Ramos (cell line): ENCODE data around the gene SVOPL.

Experiments used
- in situ Hi-C: fragments of 300-500 bp; cut with MboI; formaldehyde crosslinking; loops from one replicate; pipeline ENCODE4 v1.14.3; 2022; ENCODE audit warnings: low sequenced_read_pairs; ENCODE audit not compliant: unreplicated experiment

Gene SVOPL

GRCh38 chr7:138618506-138618905 is 82.7 kb downstream of the SVOPL start:
- in situ Hi-C loops, result no loop called here

GRCh38 chr7:138616085-138616484 is 85.1 kb downstream of the SVOPL start:
- in situ Hi-C loops, result no loop called here

- in situ Hi-C loops, result no loop called here
These were observed 87.5 kb downstream of the SVOPL start for GRCh38 chr7:138613630-138614029.

GRCh38 chr7:138610671-138611170 is 90.4 kb downstream of the SVOPL start:
- in situ Hi-C loops, result no loop called here

GRCh38 chr7:138608275-138608674 is 92.9 kb downstream of the SVOPL start:
- in situ Hi-C loops, result no loop called here

- in situ Hi-C loops, result no loop called here
These were observed 93.7 kb downstream of the SVOPL start for GRCh38 chr7:138607216-138608126.

- in situ Hi-C loops, result no loop called here
These were observed 94.9 kb downstream of the SVOPL start for GRCh38 chr7:138606236-138606635.

GRCh38 chr7:138603549-138604318 is 97.4 kb downstream of the SVOPL start:
- in situ Hi-C loops, result no loop called here

- in situ Hi-C loops, result no loop called here
These were observed 98.7 kb downstream of the SVOPL start for GRCh38 chr7:138602451-138602850.

- in situ Hi-C loops, result no loop called here
These were observed 105.7 kb downstream of the SVOPL start for GRCh38 chr7:138595454-138595853.

GRCh38 chr7:138590154-138590553 is 111.0 kb downstream of the SVOPL start:
- in situ Hi-C loops, result no loop called here

- in situ Hi-C loops, result no loop called here
These were observed 112.2 kb downstream of the SVOPL start for GRCh38 chr7:138588986-138589385.

- in situ Hi-C loops, result no loop called here
These were observed 113.7 kb downstream of the SVOPL start for GRCh38 chr7:138587485-138587884.

- in situ Hi-C loops, result no loop called here
These were observed 115.7 kb downstream of the SVOPL start for GRCh38 chr7:138585283-138585993.

- in situ Hi-C loops, result no loop called here
These were observed 116.5 kb downstream of the SVOPL start for GRCh38 chr7:138584696-138585095.

- in situ Hi-C loops, result no loop called here
These were observed 116.9 kb downstream of the SVOPL start for GRCh38 chr7:138584283-138584682.

GRCh38 chr7:138581065-138581464 is 120.1 kb downstream of the SVOPL start:
- in situ Hi-C loops, result no loop called here

GRCh38 chr7:138579671-138580070 is 121.5 kb downstream of the SVOPL start:
- in situ Hi-C loops, result no loop called here

GRCh38 chr7:138579136-138579535 is 122.0 kb downstream of the SVOPL start:
- in situ Hi-C loops, result no loop called here

GRCh38 chr7:138575897-138576428 is 125.2 kb downstream of the SVOPL start:
- in situ Hi-C loops, result no loop called here
